OCI-LY7 (cell line): ENCODE data around the gene CTNNA2. TPM values are rescaled to one million over a fixed set of nuclear protein-coding genes. Genes with fewer than 3 reads are reported as not detected.

Experiments used
- BruUV-seq: library from RNA; stranded (reverse); fragments of 400-500 nt; replicated peaks from 2 replicates; lab custom pipeline; 2021; lab: Mats Ljungman, UMichigan
- CTCF ChIA-PET: fragments of 300-600 bp; sonication (Branson Sonifier 250); formaldehyde crosslinking; loops from one replicate; lab custom pipeline; 2022; ENCODE audit warnings: antibody characterized with exemption; ENCODE audit not compliant: unreplicated experiment; lab: Charles Lee
- POLR2A ChIA-PET: fragments of 300-600 bp; sonication (Branson Sonifier 250); formaldehyde crosslinking; loops from one replicate; lab custom pipeline; 2022; ENCODE audit warnings: antibody characterized with exemption; lab: Charles Lee
- DNase-seq: peaks from one replicate; pipeline ENCODE4 v3.0.0-alpha.2; 2015; ENCODE audit warnings: low spot score
- H2AFZ ChIP-seq: fragments of 200-600 bp; sonication (generic), shearing (Covaris generic); 2 replicates; pipeline ENCODE4 v1.6.1; 2014; ENCODE audit warnings: mild to moderate bottlenecking, antibody characterized with exemption, low read length, moderate library complexity
- H3K27ac ChIP-seq: fragments of 200-600 bp; sonication (generic); 2 replicates; pipeline ENCODE4 v1.5.1; 2014; ENCODE audit warnings: mixed run types, low read depth, mild to moderate bottlenecking, moderate library complexity, low read length, inconsistent platforms; ENCODE audit not compliant: poor library complexity, severe bottlenecking
- H3K36me3 ChIP-seq: fragments of 200-600 bp; sonication (generic); 2 replicates; pipeline ENCODE4 v1.6.1; 2014; ENCODE audit warnings: mild to moderate bottlenecking, antibody characterized with exemption, low read length, moderate library complexity, mixed read lengths; ENCODE audit not compliant: insufficient read depth
- H3K4me1 ChIP-seq: fragments of 200-600 bp; sonication (generic); 2 replicates; pipeline ENCODE4 v1.5.1; 2014; ENCODE audit warnings: mild to moderate bottlenecking, low read length; ENCODE audit not compliant: insufficient read depth, poor library complexity, severe bottlenecking
- H3K4me2 ChIP-seq: fragments of 200-600 bp; sonication (generic); 2 replicates; pipeline ENCODE4 v1.6.1; 2014; ENCODE audit warnings: mild to moderate bottlenecking, low read length
- H3K4me3 ChIP-seq: fragments of 200-600 bp; sonication (generic); 2 replicates; pipeline ENCODE4 v1.5.1; 2014; ENCODE audit warnings: mild to moderate bottlenecking, low read depth, low read length; ENCODE audit not compliant: poor library complexity, severe bottlenecking
- H3K79me2 ChIP-seq: fragments of 200-600 bp; sonication (generic); 2 replicates; pipeline ENCODE4 v1.6.1; 2016; ENCODE audit warnings: low read depth, mild to moderate bottlenecking, low read length, moderate library complexity, mixed read lengths; ENCODE audit not compliant: insufficient read depth
- H3K9me2 ChIP-seq: fragments of 200-600 bp; sonication (generic); 2 replicates; pipeline ENCODE4 v1.6.1; 2016; ENCODE audit warnings: mild to moderate bottlenecking, low read length, mixed read lengths; ENCODE audit not compliant: insufficient read depth
- H3K9me3 ChIP-seq: fragments of 200-600 bp; sonication (generic); 2 replicates; pipeline ENCODE4 v1.6.1; 2014; ENCODE audit warnings: mild to moderate bottlenecking, mixed run types, low read length, mixed read lengths
- H4K20me1 ChIP-seq: fragments of 200-600 bp; sonication (generic); 2 replicates; pipeline ENCODE4 v1.6.1; 2014; ENCODE audit warnings: mild to moderate bottlenecking, antibody characterized with exemption, low read length, moderate library complexity, mixed read lengths; ENCODE audit not compliant: insufficient read depth
- CTCF ChIP-seq: fragments of 200-600 bp; sonication (generic); conservative IDR thresholded peaks from 2 replicates; pipeline ENCODE4 v1.5.1; 2014; ENCODE audit warnings: mild to moderate bottlenecking, antibody characterized with exemption, low read length, moderate library complexity, mixed read lengths
- EZH2phosphoT487 ChIP-seq: fragments of 200-600 bp; sonication (generic); IDR thresholded peaks from 2 replicates; pipeline ENCODE4 v1.6.1; 2018; ENCODE audit warnings: low read depth, borderline replicate concordance, mild to moderate bottlenecking, mixed run types, antibody characterized with exemption, low read length, moderate library complexity, mixed read lengths
- intact Hi-C: fragments of 100-400 bp; cut with micrococcal nuclease; formaldehyde crosslinking; loops from one replicate; pipeline ENCODE4 v1.10.0; 2022; ENCODE audit not compliant: unreplicated experiment
- total RNA-seq, 2 experiments: library from RNA; depleted of rRNA in 1 of 2; stranded (reverse); fragments of >200 nt in 1 of 2; shearing (Covaris generic) in 1 of 2; gene quantifications; 2 replicates each; pipeline ENCODE4 v1.2.3, GENCODE V29; 2014 to 2022

The CTNNA2 gene
- total RNA-seq, 2 experiments from 2014 or later, result 0.19 to 2.7 TPM

- no peaks in the 10 kb centered on the region for H3K4me1 ChIP-seq
- H3K27ac ChIP-seq, result no peak overlapping the region
- H3K4me3 ChIP-seq, result no peak overlapping the region
- no peaks in the 10 kb centered on the region for H3K36me3 ChIP-seq
- TF ChIP-seq CTCF (no peak), EZH2phosphoT487 (no peak)
- H2AFZ ChIP-seq, result no peak overlapping the region
- intact Hi-C loops, result no loop called here
- ChIA-PET POLR2A (no interaction called here), CTCF (no interaction called here)
- BruUV-seq, result no TSS peak
- H3K9me2 ChIP-seq, result no peaks in the 10 kb centered on the region
- no peaks in the 10 kb centered on the region for H3K9me3 ChIP-seq
- no peaks in the 10 kb centered on the region for H3K79me2 ChIP-seq
- no peaks in the 10 kb centered on the region for H4K20me1 ChIP-seq
- no peak for DNase-seq
- H3K4me2 ChIP-seq, result no peak overlapping the region
Measured at GRCh38 chr2:80205498-80205897, 692.6 kb downstream of the CTNNA2 start.

- no peak overlapping the region for H3K4me3 ChIP-seq
- no peaks in the 10 kb centered on the region for H4K20me1 ChIP-seq
- H3K27ac ChIP-seq, result no peak overlapping the region
- no peaks in the 10 kb centered on the region for H3K4me1 ChIP-seq
- no peak overlapping the region for H2AFZ ChIP-seq
- H3K9me2 ChIP-seq, result no peaks in the 10 kb centered on the region
- no peak for DNase-seq
- intact Hi-C loops, result no loop called here
- H3K9me3 ChIP-seq, result no peaks in the 10 kb centered on the region
- no TSS peak for BruUV-seq
- no peak for TF ChIP-seq EZH2phosphoT487
- H3K79me2 ChIP-seq, result no peaks in the 10 kb centered on the region
- H3K4me2 ChIP-seq, result no peak overlapping the region
- H3K36me3 ChIP-seq, result no peaks in the 10 kb centered on the region
- POLR2A ChIA-PET, result no interaction called here
- CTCF ChIA-PET, result no interaction called here
Measured at GRCh38 chr2:80209458-80209857, 696.6 kb downstream of the CTNNA2 start.

- H4K20me1 ChIP-seq, result no peaks in the 10 kb centered on the region
- no TSS peak for BruUV-seq
- intact Hi-C loops, result no loop called here
- ChIA-PET CTCF (no interaction called here), POLR2A (no interaction called here)
- H3K4me1 ChIP-seq, result no peaks in the 10 kb centered on the region
- no peaks in the 10 kb centered on the region for H3K36me3 ChIP-seq
- DNase-seq, result no peak
- no peak overlapping the region for H3K4me3 ChIP-seq
- no peak overlapping the region for H3K4me2 ChIP-seq
- TF ChIP-seq CTCF (no peak), EZH2phosphoT487 (no peak)
- no peak overlapping the region for H2AFZ ChIP-seq
- H3K9me2 ChIP-seq, result no peaks in the 10 kb centered on the region
- H3K9me3 ChIP-seq, result no peaks in the 10 kb centered on the region
- no peaks in the 10 kb centered on the region for H3K79me2 ChIP-seq
- no peak overlapping the region for H3K27ac ChIP-seq
Measured at GRCh38 chr2:80217446-80217845, 704.6 kb downstream of the CTNNA2 start.
